PC-9 (cell line): Measurements from ENCODE around the gene RRBP1. TPM values are rescaled to one million over a fixed set of nuclear protein-coding genes. Genes with fewer than 3 reads are reported as not detected.

Experiments
- BruUV-seq: library from RNA; stranded (reverse); fragments of 400-500 nt; replicated peaks from 2 replicates; lab custom pipeline; 2021; lab: Mats Ljungman, UMichigan
- CTCF ChIA-PET: fragments of 300-600 bp; sonication (Branson Sonifier 250); formaldehyde crosslinking; loops from one replicate; lab custom pipeline; 2022; ENCODE audit warnings: antibody characterized with exemption; lab: Charles Lee
- POLR2A ChIA-PET: fragments of 300-600 bp; sonication (Branson Sonifier 250); formaldehyde crosslinking; loops from one replicate; lab custom pipeline; 2022; ENCODE audit warnings: antibody characterized with exemption; ENCODE audit not compliant: unreplicated experiment; lab: Charles Lee
- DNase-seq, 2 experiments: peaks; one replicate each; pipeline versions ENCODE4 v3.0.0 to v3.0.0-alpha.2; 2015 to 2022; ENCODE audit warnings: mixed read lengths in 1 of 2
- H2AFZ ChIP-seq: fragments of 200-600 bp; sonication (generic); 2 replicates; pipeline ENCODE4 v1.8.1; 2017; ENCODE audit warnings: antibody characterized with exemption
- H3F3A ChIP-seq: fragments of 200-600 bp; sonication (generic); 2 replicates; pipeline ENCODE4 v1.8.1; 2017; ENCODE audit warnings: antibody characterized with exemption, mild to moderate bottlenecking, low read depth; ENCODE audit not compliant: insufficient read depth
- H3K27ac ChIP-seq: fragments of 200-600 bp; sonication (generic); 2 replicates; pipeline ENCODE4 v1.6.1; 2016; ENCODE audit warnings: mixed run types
- H3K27me3 ChIP-seq: fragments of 200-600 bp; sonication (generic); 2 replicates; pipeline ENCODE4 v1.6.1; 2016; ENCODE audit warnings: low read depth, mixed run types; ENCODE audit not compliant: insufficient read depth
- H3K36me3 ChIP-seq: fragments of 200-600 bp; sonication (generic); 2 replicates; pipeline ENCODE4 v1.6.1; 2016; ENCODE audit warnings: low read depth, mixed run types
- H3K4me1 ChIP-seq: fragments of 200-600 bp; sonication (generic); replicated peaks from 2 replicates; pipeline ENCODE4 v1.6.1; 2016; ENCODE audit warnings: mixed run types; ENCODE audit not compliant: insufficient read depth
- H3K4me2 ChIP-seq: fragments of 200-600 bp; sonication (generic); 2 replicates; pipeline ENCODE4 v1.6.1; 2017; ENCODE audit warnings: mixed run types
- H3K4me3 ChIP-seq: fragments of 200-600 bp; sonication (generic); 2 replicates; pipeline ENCODE4 v1.6.1; 2016; ENCODE audit warnings: mixed run types
- H3K79me2 ChIP-seq: fragments of 200-600 bp; sonication (generic); 2 replicates; pipeline ENCODE4 v1.6.1; 2017; ENCODE audit warnings: low read depth, mixed run types
- H3K9me2 ChIP-seq: fragments of 200-600 bp; sonication (generic); 2 replicates; pipeline ENCODE4 v1.8.1; 2017; ENCODE audit warnings: mild to moderate bottlenecking; ENCODE audit not compliant: insufficient read depth
- H3K9me3 ChIP-seq: fragments of 200-600 bp; sonication (generic); 2 replicates; pipeline ENCODE4 v1.8.1; 2016; ENCODE audit warnings: low read depth; ENCODE audit not compliant: insufficient read depth
- H4K20me1 ChIP-seq: fragments of 200-600 bp; sonication (generic); 2 replicates; pipeline ENCODE4 v1.8.1; 2017; ENCODE audit not compliant: insufficient read depth
- EZH2 ChIP-seq: fragments of 200-600 bp; sonication (generic); IDR thresholded peaks from 2 replicates; pipeline ENCODE4 v1.8.0; 2017; ENCODE audit warnings: antibody characterized with exemption, low read depth
- intact Hi-C: fragments of 100-400 bp; cut with micrococcal nuclease; formaldehyde crosslinking; loops from one replicate; pipeline ENCODE4 v1.10.0; 2022; ENCODE audit not compliant: unreplicated experiment
- total RNA-seq: library from RNA; stranded (reverse); gene quantifications from 2 replicates; pipeline ENCODE4 v1.2.3, GENCODE V29; 2021
- TF ChIP-seq, protein P1 (sequence below): fragments of 200-600 bp; sonication (generic); conservative IDR thresholded peaks from 2 replicates; pipeline ENCODE4 v1.6.1; 2017; ENCODE audit warnings: mixed run types, antibody characterized with exemption, mild to moderate bottlenecking, moderate library complexity

Gene RRBP1
- total RNA-seq, 1 experiment from 2014 or later = 144 TPM

DNA sequence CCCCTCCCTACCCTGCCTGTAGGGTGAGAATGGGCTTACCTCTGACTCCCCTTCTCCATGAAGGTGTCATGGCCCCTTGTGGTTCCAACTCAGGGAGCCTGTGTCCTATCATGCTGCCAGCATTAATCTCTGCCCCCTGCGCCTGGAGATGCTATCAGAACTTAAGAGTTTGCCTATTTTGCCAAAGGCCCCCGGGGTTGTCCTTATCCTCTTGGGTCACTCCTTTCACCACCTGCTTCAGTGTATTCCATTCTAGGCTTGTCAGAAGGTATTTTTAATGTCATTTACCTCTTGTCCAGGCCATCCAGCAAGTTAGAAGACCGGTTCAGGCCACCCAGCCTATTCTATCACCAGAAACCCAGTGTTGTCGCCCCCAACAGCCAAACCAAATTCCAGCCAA, 10.5 kb downstream of the RRBP1 start:
- Histone ChIP-seq H3K27ac (no peak overlapping the region), H3K27me3 (no peaks in the 10 kb centered on the region), H2AFZ (no peak overlapping the region), H3K4me1 (no peaks in the 10 kb centered on the region), H3K4me2 (no peak overlapping the region), H3K36me3 (peaks cover 5% of the 10 kb centered on the region; the same call in 1 of the 2 replicates), H3K4me3 (no peak overlapping the region), H4K20me1 (peaks cover 36% of the 10 kb centered on the region), H3F3A (no peaks in the 10 kb centered on the region), H3K79me2 (peaks cover 49% of the 10 kb centered on the region), H3K9me3 (no peaks in the 10 kb centered on the region), H3K9me2 (no peaks in the 10 kb centered on the region)
- CTCF ChIA-PET = no interaction called here
- intact Hi-C loops = no loop called here
- POLR2A ChIA-PET = no interaction called here
- no peak for TF ChIP-seq EZH2
- TF ChIP-seq, protein P1, sequence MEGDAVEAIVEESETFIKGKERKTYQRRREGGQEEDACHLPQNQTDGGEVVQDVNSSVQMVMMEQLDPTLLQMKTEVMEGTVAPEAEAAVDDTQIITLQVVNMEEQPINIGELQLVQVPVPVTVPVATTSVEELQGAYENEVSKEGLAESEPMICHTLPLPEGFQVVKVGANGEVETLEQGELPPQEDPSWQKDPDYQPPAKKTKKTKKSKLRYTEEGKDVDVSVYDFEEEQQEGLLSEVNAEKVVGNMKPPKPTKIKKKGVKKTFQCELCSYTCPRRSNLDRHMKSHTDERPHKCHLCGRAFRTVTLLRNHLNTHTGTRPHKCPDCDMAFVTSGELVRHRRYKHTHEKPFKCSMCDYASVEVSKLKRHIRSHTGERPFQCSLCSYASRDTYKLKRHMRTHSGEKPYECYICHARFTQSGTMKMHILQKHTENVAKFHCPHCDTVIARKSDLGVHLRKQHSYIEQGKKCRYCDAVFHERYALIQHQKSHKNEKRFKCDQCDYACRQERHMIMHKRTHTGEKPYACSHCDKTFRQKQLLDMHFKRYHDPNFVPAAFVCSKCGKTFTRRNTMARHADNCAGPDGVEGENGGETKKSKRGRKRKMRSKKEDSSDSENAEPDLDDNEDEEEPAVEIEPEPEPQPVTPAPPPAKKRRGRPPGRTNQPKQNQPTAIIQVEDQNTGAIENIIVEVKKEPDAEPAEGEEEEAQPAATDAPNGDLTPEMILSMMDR = no peak
- no TSS peak for BruUV-seq
- no peak for DNase-seq

DNA sequence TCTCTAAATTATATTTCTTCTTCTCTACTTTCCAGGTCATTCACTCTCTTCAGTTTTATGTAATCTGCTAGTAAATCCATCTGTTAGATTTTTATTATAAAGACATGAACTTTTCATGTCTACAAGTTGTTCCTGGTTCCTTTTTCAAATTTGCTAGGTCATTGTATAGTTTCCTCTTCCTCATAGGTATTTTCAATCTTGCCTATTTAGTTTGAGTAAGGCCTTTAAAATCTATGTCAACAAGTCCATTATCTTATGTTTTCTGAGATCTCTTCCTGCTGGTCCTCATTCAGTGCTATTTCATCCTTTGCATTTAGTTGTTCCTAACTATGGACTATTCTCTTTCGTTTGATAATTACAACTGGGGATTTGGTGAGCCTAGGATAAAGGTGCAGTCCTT, 11.0 kb downstream of the RRBP1 start:
- Histone ChIP-seq H3K4me3 (no peak overlapping the region), H3K27ac (no peak overlapping the region), H2AFZ (no peak overlapping the region), H3K9me3 (no peaks in the 10 kb centered on the region), H3F3A (0 out of 2 replicates have a peak, but pooled peaks cover 4% of the 10 kb centered on the region), H3K79me2 (peaks cover 49% of the 10 kb centered on the region), H4K20me1 (peaks cover 32% of the 10 kb centered on the region), H3K9me2 (no peaks in the 10 kb centered on the region), H3K27me3 (no peaks in the 10 kb centered on the region), H3K4me1 (no peaks in the 10 kb centered on the region), H3K36me3 (peaks cover 5% of the 10 kb centered on the region; the same call in 1 of the 2 replicates), H3K4me2 (no peak overlapping the region)
- intact Hi-C loops = no loop called here
- CTCF ChIA-PET = no interaction called here
- no peak for DNase-seq
- BruUV-seq = no TSS peak
- no peak for TF ChIP-seq EZH2
- TF ChIP-seq, protein P1 = no peak
- POLR2A ChIA-PET = no interaction called here

DNA sequence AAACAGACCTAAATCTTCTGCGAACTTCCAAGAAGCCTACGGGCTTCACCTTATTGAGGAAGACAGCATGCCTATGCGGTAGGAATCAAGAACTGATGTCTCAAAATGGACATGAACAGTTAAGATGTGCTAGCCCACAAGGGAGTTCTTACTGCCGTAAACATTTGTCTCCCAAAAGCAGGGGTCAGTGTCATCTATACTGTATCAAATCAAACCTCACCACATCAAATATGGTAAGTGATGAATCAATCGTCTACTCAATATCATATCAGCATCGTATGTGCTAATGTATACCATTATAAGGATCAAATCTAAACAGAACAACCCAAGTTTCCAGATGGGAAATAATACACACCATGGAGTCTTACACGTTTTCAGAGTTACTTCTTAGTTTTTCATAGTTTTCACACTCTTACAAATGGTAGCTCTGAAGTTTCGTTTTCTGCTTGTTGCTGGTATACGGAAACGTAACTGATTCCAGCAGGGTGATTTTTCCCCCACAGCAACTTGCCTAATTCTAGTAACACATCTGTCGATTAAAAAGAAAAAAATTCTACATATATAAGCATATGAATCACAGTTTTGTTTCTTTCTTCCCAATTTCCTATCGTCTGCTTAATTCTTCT, 12.6 kb downstream of the RRBP1 start:
- Histone ChIP-seq H3K9me3 (no peaks in the 10 kb centered on the region), H3K4me3 (no peak overlapping the region), H3K27me3 (no peaks in the 10 kb centered on the region), H3K27ac (no peak overlapping the region), H3K79me2 (peaks cover 40% of the 10 kb centered on the region), H4K20me1 (peaks cover 21% of the 10 kb centered on the region), H3K9me2 (no peaks in the 10 kb centered on the region), H3K36me3 (peaks cover 5% of the 10 kb centered on the region; the same call in 1 of the 2 replicates), H3K4me1 (no peaks in the 10 kb centered on the region), H3K4me2 (no peak overlapping the region), H2AFZ (no peak overlapping the region), H3F3A (0 out of 2 replicates have a peak, but pooled peaks cover 4% of the 10 kb centered on the region)
- intact Hi-C loops = no loop called here
- no TSS peak for BruUV-seq
- TF ChIP-seq, protein P1 = no peak
- no peak for TF ChIP-seq EZH2
- ChIA-PET POLR2A (no interaction called here), CTCF (no interaction called here)
- DNase-seq = no peak
